ENCODE results near the gene VPS72.

The VPS72 gene

DNA sequence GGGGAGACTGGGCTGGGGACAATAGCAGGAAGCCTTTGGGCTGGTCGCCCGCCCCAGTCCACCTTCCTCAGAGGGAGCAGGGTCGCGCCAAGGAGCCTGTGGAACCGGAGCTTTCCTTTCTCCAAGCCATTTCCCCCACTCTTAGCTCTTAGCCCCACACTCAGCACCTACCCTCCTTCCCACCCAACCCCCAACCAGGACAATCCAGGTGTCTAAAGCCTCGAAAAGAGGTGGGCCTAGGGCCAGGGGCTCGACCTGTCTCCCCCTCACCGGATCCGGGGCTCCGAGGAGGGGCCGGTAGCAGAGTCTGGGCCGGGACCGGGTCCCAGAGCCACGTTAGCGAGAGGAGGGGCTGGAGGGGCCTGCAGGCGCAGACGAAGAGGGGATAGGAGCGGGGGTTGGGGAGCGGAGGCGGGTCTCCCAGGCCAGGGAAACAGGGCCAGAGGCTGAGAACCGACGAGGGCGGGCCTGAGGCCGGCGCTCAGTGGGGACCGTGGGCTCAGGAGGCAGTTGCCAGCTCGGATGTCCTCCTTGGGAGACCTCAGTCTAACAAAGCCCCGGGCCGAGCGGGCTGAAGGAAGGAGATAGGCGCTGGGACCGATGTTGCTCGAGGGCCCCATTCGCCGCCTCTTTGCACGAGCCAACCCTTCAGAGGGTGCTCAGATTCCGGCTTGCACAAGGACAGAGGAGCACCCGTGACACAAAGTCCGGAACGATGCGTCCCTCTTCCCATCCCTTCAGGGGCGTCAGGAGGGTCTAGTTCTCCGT, 44.5 kb downstream of the VPS72 start:
- DNase-seq (ENCODE audit: low read depth in 3 of 3): no peak

DNA sequence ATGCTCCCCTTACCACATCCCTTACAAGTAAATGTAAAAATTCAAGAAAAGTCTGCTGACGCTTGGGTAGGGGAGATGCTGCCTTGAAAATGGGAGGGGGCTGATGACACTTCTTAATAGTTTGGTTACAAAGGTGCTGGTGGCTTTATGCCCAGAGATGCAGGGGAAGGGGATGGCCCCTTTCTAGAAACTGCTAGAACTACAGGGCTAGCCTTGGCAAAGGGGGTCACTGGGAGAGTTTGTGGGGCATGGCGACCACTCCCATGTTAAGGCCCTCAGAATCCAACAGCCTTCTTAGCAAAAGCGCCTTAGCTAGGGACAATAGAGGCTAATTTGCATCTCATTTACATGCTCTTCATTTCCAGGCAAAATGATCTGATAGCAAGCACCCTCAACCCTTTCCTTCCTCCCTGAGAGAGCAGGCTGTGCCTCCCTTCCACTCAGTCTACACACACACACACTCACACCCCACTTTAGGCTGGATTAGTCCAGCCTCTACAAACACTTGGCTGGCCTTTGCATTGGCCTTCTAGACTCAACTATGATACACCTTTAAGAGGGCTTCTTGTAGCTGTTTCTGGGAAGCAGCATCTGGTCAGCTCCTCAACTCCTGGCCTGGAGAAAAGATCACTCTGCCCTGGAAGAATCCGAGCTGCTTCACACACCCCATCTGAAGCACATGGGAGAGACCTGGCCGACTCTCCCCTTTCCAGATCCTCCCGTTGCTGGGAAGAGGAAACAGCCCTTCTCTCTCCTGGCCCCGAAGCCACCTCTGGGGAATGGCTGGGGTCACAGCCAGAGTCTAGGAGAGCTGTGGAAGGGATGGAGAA, 45.3 kb downstream of the VPS72 start:
- no peak for DNase-seq (ENCODE audit: low read depth in 3 of 3)

DNA sequence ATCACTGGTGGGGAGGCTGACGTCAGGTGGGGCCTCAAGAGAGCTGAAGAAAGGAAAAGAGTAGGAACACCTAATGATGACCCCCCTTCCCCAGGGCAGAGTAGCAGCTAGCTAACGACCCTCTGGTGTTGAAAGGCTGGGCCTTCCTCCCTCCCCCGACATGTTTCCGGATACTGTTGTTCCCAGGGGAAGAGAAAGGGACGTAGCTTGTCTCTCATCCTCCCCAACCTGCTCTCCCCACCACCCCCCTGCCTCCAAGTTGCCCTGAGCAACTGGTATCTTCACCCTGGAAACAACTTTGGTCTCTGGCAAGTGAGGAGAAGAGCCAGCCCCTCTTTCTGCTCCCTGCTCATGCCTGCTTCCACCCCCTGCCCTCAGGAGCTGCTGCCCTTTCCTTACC, 46.0 kb downstream of the VPS72 start:
- no peak for DNase-seq (ENCODE audit: low read depth in 3 of 3)

DNA sequence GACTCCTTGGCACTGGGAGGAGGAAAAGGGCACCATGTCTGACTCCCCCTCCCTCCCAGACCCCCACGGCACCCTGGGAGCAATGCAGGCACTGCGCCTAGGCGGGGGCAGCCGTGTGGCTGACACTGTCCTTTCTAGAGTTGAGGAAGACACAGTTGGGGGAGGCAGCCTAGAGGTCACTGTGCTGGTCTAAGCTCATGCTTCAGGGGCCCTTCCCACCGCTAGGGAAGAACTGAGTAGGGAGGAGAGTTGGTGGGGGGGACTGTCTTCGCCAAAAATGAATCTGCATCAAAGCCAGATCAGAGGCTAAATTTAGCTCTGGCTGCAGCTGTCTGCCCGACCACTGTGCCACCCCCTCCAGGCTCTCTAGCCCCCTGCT, 47.0 kb downstream of the VPS72 start:
- no peak for DNase-seq (ENCODE audit: low read depth in 3 of 3)

DNA sequence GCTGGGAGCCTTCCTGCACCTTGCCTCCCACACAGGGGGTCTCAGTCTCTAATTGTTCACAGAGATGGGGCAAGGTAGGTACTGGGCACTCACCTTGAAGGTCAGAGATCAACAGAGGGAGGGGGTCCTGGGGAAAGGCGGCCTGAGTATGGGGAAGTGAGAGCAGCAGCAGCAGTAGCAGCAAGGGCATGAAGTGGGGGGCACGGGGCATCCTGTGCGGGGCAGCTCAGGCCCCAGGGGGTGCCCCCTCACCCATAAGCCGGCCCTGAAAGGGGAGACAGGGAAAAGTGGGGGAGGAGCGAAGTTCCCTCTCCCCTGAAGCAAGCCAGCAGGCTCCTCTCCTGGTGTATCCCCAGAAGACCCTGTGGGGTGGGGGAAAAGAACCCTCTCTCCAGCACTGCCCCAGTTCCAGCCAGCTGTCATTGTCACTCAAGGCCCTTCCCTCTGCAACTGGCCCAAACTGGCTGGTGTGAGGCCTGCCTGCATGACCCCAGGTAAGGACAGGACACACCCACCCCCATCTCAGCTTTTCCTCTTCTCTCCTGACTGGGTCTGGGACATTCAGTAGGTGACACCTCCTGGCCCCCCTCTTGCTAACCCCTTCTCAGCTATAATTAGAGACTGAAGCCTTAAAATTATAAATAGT, 47.5 kb downstream of the VPS72 start:
- DNase-seq (ENCODE audit: low read depth in 3 of 3): no peak

DNA sequence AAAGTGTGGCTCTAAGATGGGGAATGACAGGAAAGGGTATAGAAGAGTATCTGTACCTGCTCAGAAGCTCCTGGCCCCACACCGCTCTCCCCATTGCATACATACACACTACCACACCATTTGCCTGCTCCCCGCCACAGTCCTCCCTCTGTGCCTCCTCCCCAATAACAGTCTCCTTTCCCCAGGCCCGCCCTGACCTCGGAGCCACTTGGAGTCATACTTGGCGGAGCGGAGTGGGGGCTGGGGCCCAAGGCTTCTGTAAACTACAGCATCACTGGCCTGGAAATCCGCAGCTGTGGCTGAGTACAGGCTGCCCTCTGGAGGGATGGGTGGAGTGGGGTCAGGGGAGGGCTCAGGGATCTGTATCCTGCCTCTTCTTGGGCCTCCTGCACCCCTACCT, 52.2 kb downstream of the VPS72 start:
- DNase-seq (ENCODE audit: low read depth in 3 of 3): no peak

DNA sequence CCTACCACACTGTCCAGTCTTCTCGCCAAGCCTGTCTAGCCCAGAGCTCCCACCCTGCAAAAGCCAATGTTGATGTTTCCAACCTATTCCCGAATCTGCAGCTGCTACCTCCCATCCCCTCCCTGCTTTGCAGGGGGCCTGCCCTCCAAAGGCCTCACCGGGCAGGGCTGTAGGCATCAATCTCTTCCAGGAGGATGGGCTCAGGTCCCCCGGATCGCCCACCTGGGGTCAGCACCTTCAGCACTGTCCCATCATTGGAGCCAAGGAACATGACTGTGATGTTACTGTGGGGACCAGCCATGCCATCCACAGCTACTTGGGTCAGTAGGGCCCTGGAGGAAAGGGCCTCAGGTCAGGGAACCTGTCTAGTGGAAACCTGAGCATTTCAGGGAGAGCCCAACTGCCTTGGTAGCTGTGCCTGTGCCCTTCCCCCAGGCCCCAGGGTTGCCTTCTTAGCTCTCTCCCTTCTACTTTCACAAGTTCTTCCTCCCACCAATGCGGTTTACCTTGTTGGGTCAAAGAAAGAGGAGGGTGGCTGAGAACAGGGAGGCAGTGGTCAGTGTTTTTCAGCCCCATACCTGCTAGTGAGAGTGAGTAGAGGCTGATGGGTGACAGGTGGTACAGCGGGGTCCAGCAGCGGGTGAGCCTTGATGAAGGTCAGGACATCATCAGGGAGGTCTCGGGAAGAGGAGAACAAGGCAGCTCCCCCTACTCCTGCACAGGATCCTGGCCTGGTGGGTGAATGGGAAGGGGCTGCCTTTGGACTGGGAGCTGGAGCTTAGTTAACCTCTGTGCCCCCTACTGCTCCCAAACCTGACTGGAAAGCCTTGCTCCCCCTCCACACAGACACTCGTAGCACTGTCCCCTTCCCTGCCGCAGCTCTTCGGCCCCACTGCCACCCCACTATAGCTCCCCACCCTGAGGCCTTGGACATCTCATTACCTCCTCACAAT, 54.3 kb downstream of the VPS72 start:
- no peak for DNase-seq (ENCODE audit: low read depth in 3 of 3)

DNA sequence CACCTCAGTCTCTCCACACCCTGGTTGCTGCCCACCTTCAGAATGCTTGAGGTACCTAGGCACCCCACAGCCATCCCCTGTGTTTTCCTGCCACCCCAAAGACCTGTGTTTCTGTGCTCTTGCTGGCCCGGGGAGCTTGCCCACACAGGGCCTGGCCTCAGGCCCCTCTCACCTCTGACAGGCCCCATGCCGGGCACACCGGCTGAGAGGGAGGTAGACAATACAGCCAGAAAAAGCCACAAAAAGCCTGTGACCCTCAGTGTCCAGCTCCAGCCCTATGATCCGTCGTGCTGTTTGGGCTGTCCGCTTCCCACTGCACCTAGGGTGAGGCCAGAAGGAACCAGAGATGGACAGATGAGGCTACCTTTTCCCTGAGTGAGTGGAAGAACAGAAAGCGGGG, 55.0 kb downstream of the VPS72 start:
- DNase-seq (ENCODE audit: low read depth in 3 of 3): no peak

DNA sequence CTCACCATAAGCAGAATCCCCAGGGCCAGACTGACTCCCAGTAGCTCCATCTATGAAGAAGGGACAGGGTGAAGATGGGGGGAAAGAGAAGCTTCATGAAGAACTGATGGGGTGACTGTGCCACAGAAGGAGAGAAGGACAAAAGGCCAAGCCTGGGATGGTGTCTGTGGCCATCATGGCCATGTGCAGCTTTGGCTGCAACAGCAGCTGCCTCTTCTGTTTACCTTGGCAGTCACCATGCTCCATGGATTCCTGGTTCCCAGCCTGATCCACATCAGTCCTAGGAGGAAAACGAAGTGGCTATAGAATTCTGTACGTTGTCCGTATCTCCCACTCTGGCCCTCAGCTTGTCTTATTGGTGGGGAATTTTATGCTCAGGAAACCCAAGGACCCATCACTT, 55.6 kb downstream of the VPS72 start:
- DNase-seq (ENCODE audit: low read depth in 3 of 3): no peak

DNA sequence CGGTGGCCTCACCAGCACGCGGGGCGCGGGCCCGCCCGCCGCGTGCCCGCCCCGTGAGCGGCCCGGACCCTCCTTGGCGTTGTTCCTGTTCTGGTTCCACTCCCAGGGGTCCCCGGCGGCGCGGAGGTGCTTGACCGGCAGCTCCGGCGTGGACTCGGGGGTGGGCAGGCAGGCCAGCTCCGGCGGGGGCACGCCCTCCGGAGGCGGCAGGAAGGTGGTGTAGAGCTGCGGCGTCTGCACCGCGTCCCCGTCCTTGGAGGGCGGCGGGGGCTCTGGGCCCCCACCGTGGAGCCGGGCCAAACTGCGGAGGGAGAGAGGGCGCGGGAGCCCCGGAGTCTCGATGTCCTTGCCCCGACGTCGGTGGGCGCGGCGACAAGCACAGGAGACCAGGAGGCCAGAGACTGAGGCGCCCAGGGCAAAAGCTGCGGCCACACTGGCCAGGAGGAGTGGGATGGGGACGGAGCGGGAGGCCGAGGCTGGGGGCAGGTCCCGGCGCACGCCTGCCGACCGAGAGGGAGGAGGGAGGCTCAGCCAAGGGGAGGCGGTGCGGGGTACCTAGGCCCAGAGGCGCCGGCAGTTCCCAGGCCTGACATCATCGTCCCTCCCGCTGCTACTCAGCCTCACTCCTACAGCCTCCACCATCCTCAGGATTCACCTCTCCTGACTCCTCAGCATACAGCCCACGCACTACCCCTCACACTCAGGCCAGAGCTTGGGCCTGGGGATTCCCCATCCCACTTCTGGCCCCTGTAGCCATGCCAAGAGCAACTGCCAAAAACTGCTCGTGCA, 56.8 kb downstream of the VPS72 start:
- no peak for DNase-seq (ENCODE audit: low read depth in 3 of 3)

DNA sequence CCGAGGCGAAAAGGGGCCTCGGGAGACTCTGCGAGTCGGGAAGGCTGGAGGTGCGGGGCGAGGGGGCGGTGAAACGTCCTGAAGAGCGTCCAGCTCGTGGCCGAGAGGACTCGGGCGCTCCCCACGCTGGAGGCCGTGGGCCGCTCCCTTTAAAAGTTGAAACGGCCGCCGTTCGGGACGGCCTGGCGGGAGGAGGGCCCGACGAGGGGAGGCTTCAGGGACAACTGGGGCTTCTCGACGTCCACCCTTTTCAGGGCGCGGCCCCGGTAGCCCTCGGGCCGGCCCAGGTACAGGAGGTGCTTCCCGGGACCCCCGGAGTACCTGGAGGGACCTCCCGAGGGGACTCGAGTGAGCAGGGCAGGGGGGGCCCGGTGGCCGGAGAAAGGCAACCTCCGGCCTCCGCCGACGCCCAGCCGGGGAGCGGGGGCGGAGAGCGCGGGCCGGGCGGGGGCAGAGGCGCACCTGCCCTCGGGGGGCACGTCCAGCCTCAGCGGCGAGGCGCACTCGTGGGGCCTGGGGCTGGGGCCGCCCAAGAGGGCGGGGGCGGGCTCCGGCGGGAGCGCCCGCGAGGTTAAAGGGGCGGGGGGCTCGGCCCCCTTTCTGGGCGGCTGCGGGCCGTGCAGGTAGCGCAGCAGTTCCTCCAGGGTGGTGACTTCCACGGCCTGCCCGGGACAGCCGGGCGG, 57.5 kb downstream of the VPS72 start:
- no peak for DNase-seq (ENCODE audit: low read depth in 3 of 3)

DNA sequence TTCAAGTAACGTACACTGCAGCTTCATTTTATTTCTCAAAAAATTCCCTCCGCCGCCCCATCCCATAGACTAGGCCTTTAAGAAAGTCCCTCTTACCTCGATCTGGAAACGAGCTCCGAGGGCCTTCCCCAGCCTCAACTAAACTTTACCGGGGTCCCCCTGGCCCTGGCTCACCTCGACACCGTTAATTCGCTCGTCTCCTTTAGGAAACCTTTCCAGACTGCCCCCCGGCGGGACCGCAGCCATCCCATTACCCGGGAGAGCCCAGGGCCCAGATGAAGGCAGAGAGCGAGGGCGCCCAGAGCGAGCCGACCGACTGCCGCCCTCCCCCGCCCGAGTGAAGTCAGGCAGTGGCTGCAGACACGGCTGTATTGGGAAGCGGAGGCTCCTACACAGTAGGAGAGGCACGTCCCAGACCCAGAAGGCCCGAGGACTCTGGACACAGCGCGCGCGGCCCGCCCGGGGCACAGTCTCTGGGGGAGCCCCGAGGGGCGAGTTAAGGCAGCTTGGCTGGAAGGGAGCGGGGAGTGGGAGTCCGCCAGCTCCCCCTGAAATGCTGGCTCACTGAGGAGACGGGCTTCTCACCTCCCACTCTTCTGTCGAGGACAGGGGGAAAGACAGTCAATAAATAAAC, 58.2 kb downstream of the VPS72 start:
- no peak for DNase-seq (ENCODE audit: low read depth in 3 of 3)

DNA sequence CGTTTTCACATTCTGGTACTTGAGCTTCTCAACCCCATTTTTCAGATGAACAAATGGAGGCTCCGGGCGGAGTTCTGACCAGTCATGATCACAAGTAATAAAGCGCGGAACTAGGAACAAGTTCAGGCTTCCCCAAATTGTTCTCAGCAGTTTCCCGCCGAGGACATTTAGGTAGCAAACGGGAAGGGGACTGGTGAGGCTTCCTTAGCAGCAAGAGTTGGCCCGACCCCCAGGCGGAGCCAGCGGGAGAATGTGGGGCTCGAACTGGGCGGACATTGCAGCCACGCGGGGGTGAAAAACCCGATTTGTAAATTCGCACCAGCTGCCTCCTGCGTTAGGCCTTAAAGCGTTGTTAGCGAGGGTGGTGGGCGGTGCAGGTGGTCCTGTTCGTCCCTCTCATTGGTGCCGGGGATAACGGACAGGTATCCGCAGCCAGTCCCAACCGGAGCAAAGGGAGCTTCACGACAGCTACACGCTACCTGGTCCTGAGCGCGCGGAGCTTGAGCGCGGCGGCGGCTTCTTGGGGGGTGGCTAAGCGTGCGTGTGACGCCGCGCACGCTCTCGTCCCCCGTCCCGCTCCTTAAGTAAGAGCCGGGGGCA, 58.9 kb downstream of the VPS72 start:
- peak; percentile 69 to 82 (median 77) for DNase-seq (ENCODE audit: low read depth in 3 of 3)

DNA sequence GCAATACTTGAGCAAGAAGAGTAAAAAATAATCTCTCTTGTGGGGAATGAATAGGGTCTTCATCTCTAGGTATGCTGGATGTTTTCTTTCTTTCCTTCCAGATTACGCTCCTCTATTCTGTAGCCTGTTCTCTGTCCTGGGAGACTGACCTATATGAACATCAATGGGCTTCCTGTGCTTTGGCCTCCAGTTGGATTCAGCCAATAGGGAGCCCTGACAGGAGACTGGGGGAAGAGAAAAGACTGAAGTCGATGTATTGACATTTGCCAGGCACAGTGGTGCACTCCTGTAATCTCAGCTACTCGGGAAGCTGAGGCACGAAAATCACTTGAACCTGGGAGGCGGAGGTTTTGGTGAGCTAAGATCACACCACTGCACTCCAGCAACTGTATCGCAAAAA, 61.2 kb downstream of the VPS72 start:
- no peak for DNase-seq (ENCODE audit: low read depth in 3 of 3)

All from stimulated activated CD4-positive, alpha-beta T cell treated with anti-CD3 and anti-CD28 coated beads, TNF-alpha, amount 100 ng/mL, for 24 hours (primary cell).